IPS-18c (cell line): Measurements from ENCODE around the gene PTPN13.

Experiments
- H3K4me3 ChIP-seq: 2 replicates; pipeline ENCODE4 v1.7.0; 2013; ENCODE audit warnings: low read depth, mild to moderate bottlenecking, low read length, moderate library complexity; ENCODE audit not compliant: insufficient read depth
- H3K9me3 ChIP-seq: one replicate; pipeline ENCODE4 v1.6.1; 2013; ENCODE audit warnings: mild to moderate bottlenecking, low read length, moderate library complexity; ENCODE audit not compliant: control insufficient read depth, insufficient read depth

PTPN13 gene

GRCh38 chr4:86819561-86819960 lies 225.4 kb downstream of the PTPN13 start:
- H3K9me3 ChIP-seq: no peaks in the 10 kb centered on the region

GRCh38 chr4:86821151-86821550 lies 227.0 kb downstream of the PTPN13 start:
- no peaks in the 10 kb centered on the region for H3K9me3 ChIP-seq
- H3K4me3 ChIP-seq: no peak overlapping the region

More at GRCh38 chr4:86819561-86819960, 225.4 kb downstream of the PTPN13 start:
- H3K4me3 ChIP-seq: no peak overlapping the region

- Histone ChIP-seq H3K9me3 (no peaks in the 10 kb centered on the region), H3K4me3 (no peak overlapping the region)
Measured at GRCh38 chr4:86822136-86822535, 228.0 kb downstream of the PTPN13 start.

- Histone ChIP-seq H3K9me3 (no peaks in the 10 kb centered on the region), H3K4me3 (no peak overlapping the region)
Measured at GRCh38 chr4:86825511-86825910, 231.4 kb downstream of the PTPN13 start.

GRCh38 chr4:86831262-86832130 lies 237.4 kb downstream of the PTPN13 start:
- Histone ChIP-seq H3K4me3 (no peak overlapping the region), H3K9me3 (no peaks in the 10 kb centered on the region)

GRCh38 chr4:86833615-86834014 lies 239.5 kb downstream of the PTPN13 start:
- Histone ChIP-seq H3K4me3 (no peak overlapping the region), H3K9me3 (no peaks in the 10 kb centered on the region)

GRCh38 chr4:86834901-86835300 lies 240.8 kb downstream of the PTPN13 start:
- Histone ChIP-seq H3K4me3 (no peak overlapping the region), H3K9me3 (no peaks in the 10 kb centered on the region)

- no peaks in the 10 kb centered on the region for H3K9me3 ChIP-seq
Measured at GRCh38 chr4:86835677-86836076, 241.6 kb downstream of the PTPN13 start.

GRCh38 chr4:86837691-86838503 lies 243.8 kb downstream of the PTPN13 start:
- Histone ChIP-seq H3K4me3 (no peak overlapping the region), H3K9me3 (no peaks in the 10 kb centered on the region)

More at GRCh38 chr4:86835677-86836076, 241.6 kb downstream of the PTPN13 start:
- no peak overlapping the region for H3K4me3 ChIP-seq

GRCh38 chr4:86840858-86841257 lies 246.7 kb downstream of the PTPN13 start:
- no peaks in the 10 kb centered on the region for H3K9me3 ChIP-seq
- H3K4me3 ChIP-seq: no peak overlapping the region

GRCh38 chr4:86841309-86841708 lies 247.2 kb downstream of the PTPN13 start:
- H3K4me3 ChIP-seq: no peak overlapping the region
- no peaks in the 10 kb centered on the region for H3K9me3 ChIP-seq

GRCh38 chr4:86845593-86845992 lies 251.5 kb downstream of the PTPN13 start:
- Histone ChIP-seq H3K4me3 (no peak overlapping the region), H3K9me3 (no peaks in the 10 kb centered on the region)

GRCh38 chr4:86846921-86847320 lies 252.8 kb downstream of the PTPN13 start:
- Histone ChIP-seq H3K4me3 (no peak overlapping the region), H3K9me3 (no peaks in the 10 kb centered on the region)

- Histone ChIP-seq H3K4me3 (no peak overlapping the region), H3K9me3 (no peaks in the 10 kb centered on the region)
Measured at GRCh38 chr4:86847571-86847970, 253.5 kb downstream of the PTPN13 start.

GRCh38 chr4:86848136-86848535 lies 254.0 kb downstream of the PTPN13 start:
- no peak overlapping the region for H3K4me3 ChIP-seq
- H3K9me3 ChIP-seq: no peaks in the 10 kb centered on the region

- Histone ChIP-seq H3K4me3 (no peak within 1 kb of the TSS), H3K9me3 (no peaks in the 10 kb centered on the region)
Measured at GRCh38 chr4:86848732-86849619, 254.9 kb downstream of the PTPN13 start, which contains the start of gene SLC10A6. TSS of gene SLC10A6 (minus strand) at chr4:86849384. CDS start at chr4:86849115, 269 bp downstream.

- H3K4me3 ChIP-seq: no peak overlapping the region
- no peaks in the 10 kb centered on the region for H3K9me3 ChIP-seq
Measured at GRCh38 chr4:86853209-86853608, 259.1 kb downstream of the PTPN13 start.
